ENCODE measurements around the gene DTX1. TPM values are rescaled to one million over a fixed set of nuclear protein-coding genes. Genes with fewer than 3 reads are reported as not detected.
"Not testable (repeated sequence)": the region's sequence is repeated elsewhere in the genome, so short reads cannot be mapped to it uniquely, and the experiment has no call there.

The DTX1 gene
- total RNA-seq, 1 experiment from 2014 or later = 3.0 TPM

DNA sequence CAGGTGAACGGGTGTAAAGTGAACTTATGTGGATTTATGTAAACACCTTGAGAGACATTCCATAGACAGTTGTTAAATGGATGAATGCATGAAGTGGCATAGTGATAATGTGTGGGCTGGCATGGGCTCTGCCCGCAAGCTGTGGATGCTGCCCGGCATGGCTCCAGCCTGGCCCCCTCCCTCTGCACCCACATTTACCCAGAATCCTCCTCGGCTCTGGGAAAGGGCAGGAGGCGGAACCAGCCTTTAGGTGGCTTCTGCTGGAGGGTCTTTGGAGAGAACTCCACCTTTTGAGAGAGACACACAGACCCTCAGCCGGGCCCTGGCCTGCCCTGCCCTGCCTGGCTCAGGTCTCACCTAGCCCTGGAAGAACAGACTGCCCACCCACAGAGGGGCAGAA is 60.3 kb downstream of the DTX1 start:
- H3K9me3 Mint-ChIP-seq = no peaks in the 10 kb centered on the region

DNA sequence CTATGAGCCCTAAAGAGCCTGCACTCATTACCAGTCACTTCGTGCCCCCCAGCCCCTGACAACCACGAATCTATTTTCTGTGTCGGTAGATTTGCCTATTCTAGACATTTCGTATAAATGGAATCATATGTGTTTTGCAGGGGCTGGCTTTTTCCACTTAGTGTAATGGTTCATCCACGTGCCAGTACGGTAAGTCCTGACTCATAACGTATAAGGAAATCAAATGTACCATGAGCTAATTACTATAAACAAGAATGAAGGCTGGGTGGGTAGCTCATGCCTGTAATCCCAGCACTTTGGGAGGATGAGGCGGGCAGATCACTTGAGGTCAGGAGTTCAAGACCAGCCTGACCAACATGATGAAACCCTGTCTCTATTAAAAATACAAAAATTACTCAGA is 61.2 kb downstream of the DTX1 start:
- H3K23me2 ChIP-seq (ENCODE audit: insufficient read length, low read depth, low read length, poor library complexity, severe bottlenecking); H4K91ac ChIP-seq (ENCODE audit: insufficient read length, low read depth, low read length); H3K23ac ChIP-seq (ENCODE audit: insufficient read length, low read depth, low read length); H4K20me1 ChIP-seq (ENCODE audit: control insufficient read depth, insufficient read depth, insufficient read length); H3K18ac ChIP-seq (ENCODE audit: insufficient read length, low read depth, low read length); H3K36me3 Mint-ChIP-seq (ENCODE audit: insufficient read depth in 1 of 3, low read depth in 3 of 3); H3K9me3 Mint-ChIP-seq; H3K56ac ChIP-seq (ENCODE audit: insufficient read length, low read depth, low read length); H3K9me3 ChIP-seq (ENCODE audit: control insufficient read depth, low read depth, low read length); H2BK12ac ChIP-seq (ENCODE audit: insufficient read length, low read depth, low read length); H3K9ac ChIP-seq (ENCODE audit: extremely low read depth, insufficient read length, low read length); H2BK120ac ChIP-seq (ENCODE audit: low read depth, low read length, poor library complexity, severe bottlenecking); H3K27ac ChIP-seq (ENCODE audit: insufficient read length, low read depth, low read length); H2BK20ac ChIP-seq (ENCODE audit: low read depth, low read length, poor library complexity, severe bottlenecking); H3K4me3 Mint-ChIP-seq; H3K79me1 ChIP-seq (ENCODE audit: insufficient read depth, low read depth, low read length, poor library complexity, severe bottlenecking); H2AFZ ChIP-seq (ENCODE audit: low read length); H3K4ac ChIP-seq (ENCODE audit: low read depth, low read length); H4K8ac ChIP-seq (replicated peaks; ENCODE audit: insufficient read length, low read depth, low read length); H3K4me2 ChIP-seq (ENCODE audit: insufficient read depth, insufficient read length, low read length); H3T11ph ChIP-seq (ENCODE audit: low read length); H3K14ac ChIP-seq (ENCODE audit: insufficient read depth, low read length); H3K27ac Mint-ChIP-seq; H3K4me1 ChIP-seq (ENCODE audit: insufficient read depth, low read length); H2BK15ac ChIP-seq (ENCODE audit: low read depth, low read length); DNase-seq; H3K79me2 ChIP-seq (ENCODE audit: insufficient read depth, low read length); H2AK5ac ChIP-seq (ENCODE audit: insufficient read length, low read length); H3K27me3 Mint-ChIP-seq (ENCODE audit: low read depth); H3K27me3 ChIP-seq (ENCODE audit: insufficient read depth, low read length); H4K5ac ChIP-seq (ENCODE audit: insufficient read length, low read depth, low read length); H2BK5ac ChIP-seq (ENCODE audit: insufficient read length, low read length): not testable (repeated sequence)
- no CpG with 5 or more reads among the region's 8 CpGs for WGBS (ENCODE audit: extremely low coverage, insufficient read length, low lambda C conversion rate)
- H3K4me1 Mint-ChIP-seq = peaks cover 2 to 11% of the 10 kb centered on the region in 2 experiments; a peak in 3 of 4 replicates

More for the DNA sequence above, 60.3 kb downstream of the DTX1 start:
- Histone ChIP-seq H2BK15ac (ENCODE audit: low read depth, low read length) (no peak overlapping the region), H3K56ac (ENCODE audit: insufficient read length, low read depth, low read length) (no peak overlapping the region), H3K4me2 (ENCODE audit: insufficient read depth, insufficient read length, low read length) (no peak overlapping the region), H2BK20ac (ENCODE audit: low read depth, low read length, poor library complexity, severe bottlenecking) (no peak overlapping the region), H4K20me1 (ENCODE audit: control insufficient read depth, insufficient read depth, insufficient read length) (no peaks in the 10 kb centered on the region), H3K23me2 (ENCODE audit: insufficient read length, low read depth, low read length, poor library complexity, severe bottlenecking) (no peaks in the 10 kb centered on the region), H2BK12ac (ENCODE audit: insufficient read length, low read depth, low read length) (no peak overlapping the region), H3K23ac (ENCODE audit: insufficient read length, low read depth, low read length) (no peak overlapping the region), H3K4ac (ENCODE audit: low read depth, low read length) (no peak overlapping the region), H2BK120ac (ENCODE audit: low read depth, low read length, poor library complexity, severe bottlenecking) (no peak overlapping the region), H3K18ac (ENCODE audit: insufficient read length, low read depth, low read length) (no peak overlapping the region), H3K27me3 (ENCODE audit: insufficient read depth, low read length) (no peaks in the 10 kb centered on the region), H3K79me2 (ENCODE audit: insufficient read depth, low read length) (no peaks in the 10 kb centered on the region), H4K91ac (ENCODE audit: insufficient read length, low read depth, low read length) (no peak overlapping the region), H3K9me3 (ENCODE audit: control insufficient read depth, low read depth, low read length) (no peaks in the 10 kb centered on the region), H3K14ac (ENCODE audit: insufficient read depth, low read length) (no peak overlapping the region), H4K5ac (ENCODE audit: insufficient read length, low read depth, low read length) (no peak overlapping the region), H3T11ph (ENCODE audit: low read length) (no peak overlapping the region), H3K9ac (ENCODE audit: extremely low read depth, insufficient read length, low read length) (no peak overlapping the region), H2BK5ac (ENCODE audit: insufficient read length, low read length) (no peak overlapping the region), H2AFZ (ENCODE audit: low read length) (no peak overlapping the region), H4K8ac (replicated peaks; ENCODE audit: insufficient read length, low read depth, low read length) (no peak overlapping the region), H2AK5ac (ENCODE audit: insufficient read length, low read length) (no peak overlapping the region), H3K27ac (ENCODE audit: insufficient read length, low read depth, low read length) (no peak overlapping the region), H3K79me1 (ENCODE audit: insufficient read depth, low read depth, low read length, poor library complexity, severe bottlenecking) (no peaks in the 10 kb centered on the region), H3K4me1 (ENCODE audit: insufficient read depth, low read length) (no peaks in the 10 kb centered on the region)
- TF ChIP-seq, protein P1, sequence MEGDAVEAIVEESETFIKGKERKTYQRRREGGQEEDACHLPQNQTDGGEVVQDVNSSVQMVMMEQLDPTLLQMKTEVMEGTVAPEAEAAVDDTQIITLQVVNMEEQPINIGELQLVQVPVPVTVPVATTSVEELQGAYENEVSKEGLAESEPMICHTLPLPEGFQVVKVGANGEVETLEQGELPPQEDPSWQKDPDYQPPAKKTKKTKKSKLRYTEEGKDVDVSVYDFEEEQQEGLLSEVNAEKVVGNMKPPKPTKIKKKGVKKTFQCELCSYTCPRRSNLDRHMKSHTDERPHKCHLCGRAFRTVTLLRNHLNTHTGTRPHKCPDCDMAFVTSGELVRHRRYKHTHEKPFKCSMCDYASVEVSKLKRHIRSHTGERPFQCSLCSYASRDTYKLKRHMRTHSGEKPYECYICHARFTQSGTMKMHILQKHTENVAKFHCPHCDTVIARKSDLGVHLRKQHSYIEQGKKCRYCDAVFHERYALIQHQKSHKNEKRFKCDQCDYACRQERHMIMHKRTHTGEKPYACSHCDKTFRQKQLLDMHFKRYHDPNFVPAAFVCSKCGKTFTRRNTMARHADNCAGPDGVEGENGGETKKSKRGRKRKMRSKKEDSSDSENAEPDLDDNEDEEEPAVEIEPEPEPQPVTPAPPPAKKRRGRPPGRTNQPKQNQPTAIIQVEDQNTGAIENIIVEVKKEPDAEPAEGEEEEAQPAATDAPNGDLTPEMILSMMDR (conservative IDR thresholded peaks at IDR 0.05) = no peak
- Mint-ChIP-seq H3K27me3 (ENCODE audit: low read depth) (no peaks in the 10 kb centered on the region), H3K27ac (no peak overlapping the region; a peak in 1 of 7 replicates), H3K4me3 (no peak overlapping the region), H3K36me3 (ENCODE audit: insufficient read depth in 1 of 3, low read depth in 3 of 3) (no peaks in the 10 kb centered on the region), H3K4me1 (peaks cover 4 to 15% of the 10 kb centered on the region in 2 experiments)
- no peak for DNase-seq
- no CpG with 5 or more reads among the region's 6 CpGs for WGBS (ENCODE audit: extremely low coverage, insufficient read length, low lambda C conversion rate)

Data from H9 (cell line).